ENCODE data around the gene RCAN3.
A peak's percentile ranks its signal among the peaks of the same experiment; 100 is the strongest.

Gene RCAN3

GRCh38 chr1:24551290-24551959 lies 48.8 kb downstream of the RCAN3 start:
- no peak for DNase-seq (ENCODE audit: low read depth)

GRCh38 chr1:24551960-24552571 lies 49.4 kb downstream of the RCAN3 start:
- no peak for DNase-seq (ENCODE audit: low read depth)

GRCh38 chr1:24553931-24554330 lies 51.3 kb downstream of the RCAN3 start:
- no peak for DNase-seq (ENCODE audit: low read depth)

- DNase-seq (ENCODE audit: low read depth): no peak
Observed at GRCh38 chr1:24554714-24555113, 52.1 kb downstream of the RCAN3 start.

- no peak for DNase-seq (ENCODE audit: low read depth)
Observed at GRCh38 chr1:24555591-24556413, 53.2 kb downstream of the RCAN3 start, which contains the start of gene NCMAP. Gene NCMAP, plus strand, starts transcription at chr1:24556087. Its CDS starts 39,344 bp downstream, at chr1:24595431.

- no peak for DNase-seq (ENCODE audit: low read depth)
Observed at GRCh38 chr1:24556414-24556795, 53.8 kb downstream of the RCAN3 start.

GRCh38 chr1:24557220-24557619 lies 54.6 kb downstream of the RCAN3 start:
- DNase-seq (ENCODE audit: low read depth): no peak

- DNase-seq (ENCODE audit: low read depth): no peak
Observed at GRCh38 chr1:24557711-24558131, 55.1 kb downstream of the RCAN3 start.

- DNase-seq (ENCODE audit: low read depth): no peak
Observed at GRCh38 chr1:24558455-24558854, 55.8 kb downstream of the RCAN3 start.

GRCh38 chr1:24558902-24559791 lies 56.5 kb downstream of the RCAN3 start:
- DNase-seq (ENCODE audit: low read depth): peak; percentile 67

GRCh38 chr1:24560361-24560760 lies 57.7 kb downstream of the RCAN3 start:
- DNase-seq (ENCODE audit: low read depth): no peak

- DNase-seq (ENCODE audit: low read depth): no peak
Observed at GRCh38 chr1:24562625-24563024, 60.0 kb downstream of the RCAN3 start.

- no peak for DNase-seq (ENCODE audit: low read depth)
Observed at GRCh38 chr1:24564695-24565094, 62.1 kb downstream of the RCAN3 start.

GRCh38 chr1:24566236-24566867 lies 63.7 kb downstream of the RCAN3 start:
- no peak for DNase-seq (ENCODE audit: low read depth)

GRCh38 chr1:24567792-24568388 lies 65.3 kb downstream of the RCAN3 start:
- no peak for DNase-seq (ENCODE audit: low read depth)

- no peak for DNase-seq (ENCODE audit: low read depth)
Observed at GRCh38 chr1:24568475-24568874, 65.8 kb downstream of the RCAN3 start.

GRCh38 chr1:24570265-24571125 lies 67.9 kb downstream of the RCAN3 start:
- no peak for DNase-seq (ENCODE audit: low read depth)

- DNase-seq (ENCODE audit: low read depth): no peak
Observed at GRCh38 chr1:24572301-24572700, 69.7 kb downstream of the RCAN3 start.

GRCh38 chr1:24575905-24576587 lies 73.4 kb downstream of the RCAN3 start:
- no peak for DNase-seq (ENCODE audit: low read depth)

Data from HS-27A (cell line).